ENCODE results near the gene TET1. TPM values are rescaled to one million over a fixed set of nuclear protein-coding genes. Genes with fewer than 3 reads are reported as not detected.
"Not testable (repeated sequence)": the region's sequence is repeated elsewhere in the genome, so short reads cannot be mapped to it uniquely, and the experiment has no call there.

Gene TET1
- total RNA-seq, 2 experiments from 2014 or later = 0.48 to 0.57 TPM

- peaks cover 27% of the 10 kb centered on the region for H3K27me3 Mint-ChIP-seq (ENCODE audit: low read depth)
- H3K27ac Mint-ChIP-seq = no peak overlapping the region
- H3K36me3 Mint-ChIP-seq (ENCODE audit: low read depth) = no peaks in the 10 kb centered on the region
- DNase-seq = no peak
- CTCF ChIA-PET = no interaction called here
- intact Hi-C loops (cut with micrococcal nuclease) = no loop called here
- no peaks in the 10 kb centered on the region for H3K9me3 Mint-ChIP-seq
- peaks cover 11% of the 10 kb centered on the region for H3K4me1 Mint-ChIP-seq (ENCODE audit: low read depth)
- H3K4me3 Mint-ChIP-seq = no peak overlapping the region
Measured at GRCh38 chr10:68566955-68567354, 6.8 kb downstream of the TET1 start.

GRCh38 chr10:68572151-68572550, 12.0 kb downstream of the TET1 start:
- intact Hi-C loops (cut with micrococcal nuclease) = no loop called here
- CTCF ChIA-PET = interaction anchor here (1.5 kb wide), 1 partner anchor 18 kb away, joined by 3 read pairs; no protein-coding TSS in a partner anchor
- no peak for DNase-seq
- no peak overlapping the region for H3K27ac Mint-ChIP-seq
- no peaks in the 10 kb centered on the region for H3K36me3 Mint-ChIP-seq (ENCODE audit: low read depth)
- no peaks in the 10 kb centered on the region for H3K9me3 Mint-ChIP-seq
- peaks cover 6% of the 10 kb centered on the region for H3K4me1 Mint-ChIP-seq (ENCODE audit: low read depth)
- H3K4me3 Mint-ChIP-seq = no peak overlapping the region
- H3K27me3 Mint-ChIP-seq (ENCODE audit: low read depth) = no peaks in the 10 kb centered on the region

GRCh38 chr10:68574051-68574450, 13.9 kb downstream of the TET1 start:
- Mint-ChIP-seq H3K36me3 (ENCODE audit: low read depth) (no peaks in the 10 kb centered on the region), H3K27ac (no peak overlapping the region), H3K27me3 (ENCODE audit: low read depth) (no peaks in the 10 kb centered on the region), H3K9me3 (no peaks in the 10 kb centered on the region), H3K4me3 (no peak overlapping the region), H3K4me1 (ENCODE audit: low read depth) (peaks cover 6% of the 10 kb centered on the region)
- no peak for DNase-seq
- intact Hi-C loops (cut with micrococcal nuclease) = no loop called here
- CTCF ChIA-PET = interaction anchor here (1.9 kb wide), 1 partner anchor 23 kb away, joined by 6 read pairs; no protein-coding TSS in a partner anchor

GRCh38 chr10:68576118-68576517, 16.0 kb downstream of the TET1 start:
- no peak for DNase-seq
- intact Hi-C loops (cut with micrococcal nuclease) = no loop called here
- CTCF ChIA-PET = interaction anchor here (0.7 kb wide), 1 partner anchor 8 kb away, joined by 5 read pairs; no protein-coding TSS in a partner anchor

GRCh38 chr10:68578974-68579373, 18.8 kb downstream of the TET1 start:
- CTCF ChIA-PET = interaction anchor here (0.6 to 0.7 kb wide), 2 partner anchors 151 to 223 kb away, joined by 3 read pairs; no protein-coding TSS in a partner anchor
- H3K27ac Mint-ChIP-seq = no peak overlapping the region

More at GRCh38 chr10:68576118-68576517, 16.0 kb downstream of the TET1 start:
- no peaks in the 10 kb centered on the region for H3K27me3 Mint-ChIP-seq (ENCODE audit: low read depth)
- no peaks in the 10 kb centered on the region for H3K9me3 Mint-ChIP-seq
- no peak overlapping the region for H3K27ac Mint-ChIP-seq
- H3K4me1 Mint-ChIP-seq (ENCODE audit: low read depth) = peaks cover 6% of the 10 kb centered on the region
- no peaks in the 10 kb centered on the region for H3K36me3 Mint-ChIP-seq (ENCODE audit: low read depth)
- no peak overlapping the region for H3K4me3 Mint-ChIP-seq

GRCh38 chr10:68584187-68584586, 24.1 kb downstream of the TET1 start:
- not testable (repeated sequence) for H3K4me3 Mint-ChIP-seq, DNase-seq
- CTCF ChIA-PET = interaction anchor here (0.6 to 1.0 kb wide), 2 partner anchors 33 to 40 kb away, joined by 3 to 6 read pairs; no protein-coding TSS in a partner anchor

More at GRCh38 chr10:68578974-68579373, 18.8 kb downstream of the TET1 start:
- DNase-seq = no peak
- intact Hi-C loops (cut with micrococcal nuclease) = no loop called here
- Mint-ChIP-seq H3K4me1 (ENCODE audit: low read depth) (no peaks in the 10 kb centered on the region), H3K27me3 (ENCODE audit: low read depth) (no peaks in the 10 kb centered on the region), H3K4me3 (no peak overlapping the region), H3K36me3 (ENCODE audit: low read depth) (no peaks in the 10 kb centered on the region), H3K9me3 (no peaks in the 10 kb centered on the region)

GRCh38 chr10:68586606-68587305, 26.6 kb downstream of the TET1 start:
- DNase-seq = no peak
- CTCF ChIA-PET = no interaction called here
- intact Hi-C loops (cut with micrococcal nuclease) = no loop called here

More at GRCh38 chr10:68584187-68584586, 24.1 kb downstream of the TET1 start:
- H3K27ac Mint-ChIP-seq; H3K9me3 Mint-ChIP-seq; H3K27me3 Mint-ChIP-seq (ENCODE audit: low read depth); H3K4me1 Mint-ChIP-seq (ENCODE audit: low read depth); H3K36me3 Mint-ChIP-seq (ENCODE audit: low read depth); intact Hi-C loops (cut with micrococcal nuclease): not testable (repeated sequence)

GRCh38 chr10:68594405-68594804, 34.3 kb downstream of the TET1 start:
- Mint-ChIP-seq H3K4me3 (no peak overlapping the region), H3K27me3 (ENCODE audit: low read depth) (no peaks in the 10 kb centered on the region), H3K9me3 (no peaks in the 10 kb centered on the region), H3K4me1 (ENCODE audit: low read depth) (no peaks in the 10 kb centered on the region), H3K36me3 (ENCODE audit: low read depth) (no peaks in the 10 kb centered on the region), H3K27ac (no peak overlapping the region)
- no peak for DNase-seq
- CTCF ChIA-PET = interaction anchor here (0.7 kb wide), 1 partner anchor 44 kb away, joined by 4 read pairs; no protein-coding TSS in a partner anchor
- intact Hi-C loops (cut with micrococcal nuclease) = no loop called here

More at GRCh38 chr10:68586606-68587305, 26.6 kb downstream of the TET1 start:
- Mint-ChIP-seq H3K36me3 (ENCODE audit: low read depth) (no peaks in the 10 kb centered on the region), H3K27me3 (ENCODE audit: low read depth) (no peaks in the 10 kb centered on the region), H3K27ac (no peak overlapping the region), H3K9me3 (no peaks in the 10 kb centered on the region), H3K4me3 (no peak overlapping the region), H3K4me1 (ENCODE audit: low read depth) (no peaks in the 10 kb centered on the region)

- peaks cover 8% of the 10 kb centered on the region for H3K4me1 Mint-ChIP-seq (ENCODE audit: low read depth)
- H3K36me3 Mint-ChIP-seq (ENCODE audit: low read depth) = no peaks in the 10 kb centered on the region
- CTCF ChIA-PET = no interaction called here
- DNase-seq = no peak
- H3K9me3 Mint-ChIP-seq = no peaks in the 10 kb centered on the region
- no peak overlapping the region for H3K27ac Mint-ChIP-seq
- no peak overlapping the region for H3K4me3 Mint-ChIP-seq
- intact Hi-C loops (cut with micrococcal nuclease) = no loop called here
- no peaks in the 10 kb centered on the region for H3K27me3 Mint-ChIP-seq (ENCODE audit: low read depth)
Measured at GRCh38 chr10:68595513-68595912, 35.4 kb downstream of the TET1 start.

GRCh38 chr10:68597407-68597806, 37.3 kb downstream of the TET1 start:
- Mint-ChIP-seq H3K27me3 (ENCODE audit: low read depth) (no peaks in the 10 kb centered on the region), H3K36me3 (ENCODE audit: low read depth) (no peaks in the 10 kb centered on the region), H3K27ac (no peak overlapping the region), H3K4me3 (no peak overlapping the region), H3K9me3 (no peaks in the 10 kb centered on the region), H3K4me1 (ENCODE audit: low read depth) (peaks cover 24% of the 10 kb centered on the region)
- intact Hi-C loops (cut with micrococcal nuclease) = no loop called here
- CTCF ChIA-PET = no interaction called here
- no peak for DNase-seq

- no peaks in the 10 kb centered on the region for H3K27me3 Mint-ChIP-seq (ENCODE audit: low read depth)
- peaks cover 28% of the 10 kb centered on the region for H3K4me1 Mint-ChIP-seq (ENCODE audit: low read depth)
- no peaks in the 10 kb centered on the region for H3K9me3 Mint-ChIP-seq
- no peak overlapping the region for H3K27ac Mint-ChIP-seq
- H3K4me3 Mint-ChIP-seq = peak overlapping the region; percentile 83
- H3K36me3 Mint-ChIP-seq (ENCODE audit: low read depth) = no peaks in the 10 kb centered on the region
- CTCF ChIA-PET = no interaction called here
- no peak for DNase-seq
- intact Hi-C loops (cut with micrococcal nuclease) = no loop called here
Measured at GRCh38 chr10:68598978-68599770, 39.0 kb downstream of the TET1 start.

- no peak overlapping the region for H3K27ac Mint-ChIP-seq
- intact Hi-C loops (cut with micrococcal nuclease) = loop anchor here (1.0 to 10.0 kb wide), 7 partner anchors 39 to 835 kb away; partner anchors contain the start of genes CCAR1, DDX50, HNRNPH3 and PBLD
- H3K36me3 Mint-ChIP-seq (ENCODE audit: low read depth) = no peaks in the 10 kb centered on the region
- H3K27me3 Mint-ChIP-seq (ENCODE audit: low read depth) = no peaks in the 10 kb centered on the region
- H3K4me3 Mint-ChIP-seq = peak overlapping the region; percentile 83
- peaks cover 28% of the 10 kb centered on the region for H3K4me1 Mint-ChIP-seq (ENCODE audit: low read depth)
- no peak for DNase-seq
- no peaks in the 10 kb centered on the region for H3K9me3 Mint-ChIP-seq
- CTCF ChIA-PET = interaction anchor here (0.7 to 1.5 kb wide), 2 partner anchors 46 to 49 kb away, joined by 3 to 4 read pairs; no protein-coding TSS in a partner anchor
Measured at GRCh38 chr10:68599771-68600040, 39.6 kb downstream of the TET1 start.
